HG03354 (cell line): Measurements from ENCODE around the gene SCYL2.
A peak's percentile ranks its signal among the peaks of the same experiment; 100 is the strongest.
"Not testable (repeated sequence)": the region's sequence is repeated elsewhere in the genome, so short reads cannot be mapped to it uniquely, and the experiment has no call there.

Source experiments
- ATAC-seq: cut with Tn5 transposase; IDR thresholded peaks from one replicate; pipeline ENCODE4 v1.9.1; 2021; ENCODE audit warnings: mild to moderate bottlenecking; ENCODE audit not compliant: unreplicated experiment, poor library complexity, severe bottlenecking

SCYL2 gene

DNA sequence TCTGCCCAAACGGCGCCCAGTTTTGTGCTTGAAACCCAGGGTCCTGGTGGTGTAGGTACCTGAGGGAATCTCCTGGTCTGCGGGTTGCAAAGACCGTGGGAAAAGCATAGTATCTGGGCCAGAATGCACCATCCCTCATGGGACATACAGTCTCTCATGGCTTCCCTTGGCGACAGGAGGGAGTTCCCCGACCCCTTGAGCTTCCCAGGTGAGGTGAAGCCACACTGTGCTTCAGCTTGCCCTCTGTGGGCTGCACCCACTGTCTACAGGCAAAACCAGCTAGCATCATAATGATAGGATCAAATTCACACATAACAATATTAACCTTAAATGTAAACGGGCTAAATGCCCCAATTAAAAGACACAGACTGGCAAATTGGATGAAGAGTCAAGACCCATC is 37.4 kb downstream of the SCYL2 start:
- ATAC-seq = not testable (repeated sequence)

GRCh38 chr12:100308138-100308537 is 41.2 kb downstream of the SCYL2 start:
- ATAC-seq = not testable (repeated sequence)

- no peak for ATAC-seq
Measured at GRCh38 chr12:100311317-100311716, 44.3 kb downstream of the SCYL2 start.

DNA sequence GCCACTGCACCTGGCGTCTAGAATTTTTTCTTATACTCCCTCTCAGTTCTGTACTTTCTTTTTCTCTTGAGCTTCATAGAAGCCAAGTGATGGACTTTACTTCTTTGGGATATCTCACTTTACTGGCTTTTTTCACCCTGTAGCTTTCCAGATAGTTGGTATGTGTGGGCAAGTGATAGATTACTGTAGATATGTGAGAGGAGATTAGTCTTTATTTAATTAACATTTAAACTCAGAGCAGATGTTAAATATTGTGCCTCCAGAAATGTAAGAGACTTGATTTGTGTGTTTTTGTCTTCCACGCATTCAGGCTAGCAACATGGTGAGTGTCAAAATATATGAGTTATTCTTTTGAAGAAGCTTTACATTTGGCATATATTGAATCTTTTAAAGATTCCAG is 50.4 kb downstream of the SCYL2 start:
- no peak for ATAC-seq

DNA sequence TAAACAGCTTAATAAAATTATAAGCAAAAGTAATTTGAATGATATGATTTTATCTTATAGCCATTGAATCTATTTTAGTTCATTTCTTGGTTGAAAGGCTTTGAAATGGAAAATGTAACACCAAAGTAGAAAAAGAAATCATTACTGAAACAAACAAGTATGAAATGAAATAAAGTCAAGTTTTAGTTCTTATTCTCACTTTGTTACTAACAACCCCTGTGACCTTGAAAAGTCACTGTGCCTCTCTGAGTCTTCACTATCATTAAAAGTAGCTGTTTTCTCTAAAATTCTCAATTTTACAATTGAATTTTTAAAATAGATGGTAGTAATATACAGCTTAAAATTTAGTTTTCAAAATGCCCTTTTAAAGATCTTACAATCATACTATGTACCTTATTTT is 57.5 kb downstream of the SCYL2 start:
- ATAC-seq = peak; percentile 64

DNA sequence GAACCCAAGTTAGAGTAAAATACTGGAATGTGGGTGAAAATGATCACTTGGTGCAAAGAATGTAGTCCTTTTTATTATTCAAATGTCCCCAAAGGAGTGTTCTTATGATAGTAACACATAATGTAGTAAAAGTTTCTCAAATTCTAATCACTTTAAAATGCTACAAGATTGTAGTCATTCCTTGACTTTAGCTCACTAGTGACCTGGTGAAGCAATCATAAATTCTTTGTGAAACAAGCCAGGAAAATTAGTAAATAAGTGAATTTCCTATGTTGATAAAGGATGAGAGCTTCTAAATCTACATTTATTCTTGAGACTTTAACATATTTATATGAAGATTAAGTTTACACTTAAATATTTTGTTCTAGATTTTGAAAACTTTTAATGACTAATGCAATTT is 59.2 kb downstream of the SCYL2 start:
- no peak for ATAC-seq

GRCh38 chr12:100329800-100330199 is 62.8 kb downstream of the SCYL2 start:
- ATAC-seq = peak; percentile 92

GRCh38 chr12:100331871-100332270 is 64.9 kb downstream of the SCYL2 start:
- ATAC-seq = no peak

DNA sequence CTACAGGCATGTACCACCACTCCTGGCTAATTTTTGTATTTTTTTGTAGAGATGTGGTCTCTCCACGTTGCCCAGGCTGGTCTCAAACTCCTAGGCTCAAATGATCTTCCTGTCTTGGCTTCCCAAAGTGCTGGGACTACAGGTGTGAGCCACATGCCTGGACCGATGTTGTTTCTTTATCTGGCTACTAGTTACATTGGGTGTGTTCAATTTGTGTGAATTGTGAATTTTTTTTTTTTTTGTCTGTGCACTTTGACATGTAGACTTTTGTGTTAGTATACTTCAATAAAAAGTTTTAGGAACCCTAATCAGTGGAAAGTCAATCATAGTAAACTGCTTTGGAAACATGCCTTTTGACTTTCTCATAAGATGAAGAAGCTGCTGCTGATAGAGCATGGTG is 65.9 kb downstream of the SCYL2 start:
- ATAC-seq = no peak

DNA sequence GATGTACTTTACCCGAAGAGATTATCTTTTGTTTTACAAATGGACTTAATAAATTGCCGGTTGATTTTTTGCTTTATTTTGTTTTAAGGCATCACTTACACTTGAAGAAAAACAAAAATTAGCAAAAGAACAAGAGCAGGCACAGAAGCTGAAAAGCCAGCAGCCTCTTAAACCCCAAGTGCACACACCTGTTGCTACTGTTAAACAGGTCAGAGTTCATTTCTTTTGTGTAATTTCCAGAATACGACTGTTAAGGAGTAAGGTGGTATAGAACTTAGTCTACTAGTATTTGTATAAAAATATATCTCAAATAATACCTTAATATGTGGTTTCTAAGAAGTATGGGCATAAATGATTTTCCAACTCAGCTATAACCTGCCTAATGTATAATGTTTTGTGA is 70.3 kb downstream of the SCYL2 start:
- no peak for ATAC-seq

DNA sequence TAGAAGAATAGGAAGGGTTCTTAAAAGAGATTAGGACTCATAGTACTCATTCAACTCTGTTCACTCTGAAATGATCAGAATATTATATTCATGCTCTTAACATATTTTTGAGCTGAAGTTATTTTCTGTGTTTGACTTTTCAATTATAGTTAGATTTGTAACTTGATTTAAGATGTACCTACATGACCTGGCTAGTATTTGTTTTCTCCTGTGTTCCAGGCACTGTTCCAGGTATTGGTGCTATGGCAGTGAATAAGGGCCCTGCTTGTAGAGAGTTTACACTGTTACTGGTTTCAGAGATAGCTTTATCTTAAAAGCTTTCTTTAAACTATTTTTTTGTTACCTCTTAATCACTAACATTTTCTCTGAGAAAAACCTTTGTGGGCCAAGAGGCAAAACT is 70.8 kb downstream of the SCYL2 start:
- ATAC-seq = no peak

DNA sequence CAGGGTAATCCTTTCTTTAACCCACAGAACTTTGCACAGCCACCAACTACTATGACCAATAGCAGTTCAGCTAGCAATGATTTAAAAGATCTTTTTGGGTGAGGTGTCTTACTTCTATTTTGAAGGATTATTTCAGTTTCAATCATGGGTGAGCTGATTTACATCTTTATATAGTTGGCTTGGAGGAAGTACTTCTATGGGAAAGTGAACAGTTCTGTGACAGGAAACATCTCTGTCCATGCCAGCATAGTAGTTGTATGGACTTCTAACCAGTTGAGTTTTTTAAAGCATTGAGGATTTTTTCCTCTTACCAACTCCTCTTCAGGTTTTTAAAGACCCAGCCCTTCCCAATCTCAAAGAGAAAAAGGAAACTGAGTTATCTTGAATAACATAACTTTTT is 72.1 kb downstream of the SCYL2 start:
- ATAC-seq = no peak

DNA sequence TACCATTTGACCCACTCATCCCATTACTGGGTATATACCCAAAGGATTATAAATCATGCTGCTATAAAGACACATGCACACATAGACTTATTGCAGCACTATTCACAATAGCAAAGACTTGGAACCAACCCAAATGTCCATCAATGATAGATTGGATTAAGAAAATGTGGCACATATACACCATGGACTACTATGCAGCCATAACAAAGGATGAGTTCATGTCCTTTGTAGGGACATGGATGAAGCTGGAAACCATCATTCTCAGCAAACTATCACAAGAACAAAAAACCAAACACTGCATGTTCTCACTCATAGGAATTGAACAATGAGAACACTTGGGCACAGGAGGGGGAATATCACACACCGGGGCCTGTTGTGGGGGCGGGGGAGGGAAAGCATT is 75.9 kb downstream of the SCYL2 start:
- not testable (repeated sequence) for ATAC-seq

GRCh38 chr12:100344351-100344750 is 77.4 kb downstream of the SCYL2 start:
- ATAC-seq = not testable (repeated sequence)

DNA sequence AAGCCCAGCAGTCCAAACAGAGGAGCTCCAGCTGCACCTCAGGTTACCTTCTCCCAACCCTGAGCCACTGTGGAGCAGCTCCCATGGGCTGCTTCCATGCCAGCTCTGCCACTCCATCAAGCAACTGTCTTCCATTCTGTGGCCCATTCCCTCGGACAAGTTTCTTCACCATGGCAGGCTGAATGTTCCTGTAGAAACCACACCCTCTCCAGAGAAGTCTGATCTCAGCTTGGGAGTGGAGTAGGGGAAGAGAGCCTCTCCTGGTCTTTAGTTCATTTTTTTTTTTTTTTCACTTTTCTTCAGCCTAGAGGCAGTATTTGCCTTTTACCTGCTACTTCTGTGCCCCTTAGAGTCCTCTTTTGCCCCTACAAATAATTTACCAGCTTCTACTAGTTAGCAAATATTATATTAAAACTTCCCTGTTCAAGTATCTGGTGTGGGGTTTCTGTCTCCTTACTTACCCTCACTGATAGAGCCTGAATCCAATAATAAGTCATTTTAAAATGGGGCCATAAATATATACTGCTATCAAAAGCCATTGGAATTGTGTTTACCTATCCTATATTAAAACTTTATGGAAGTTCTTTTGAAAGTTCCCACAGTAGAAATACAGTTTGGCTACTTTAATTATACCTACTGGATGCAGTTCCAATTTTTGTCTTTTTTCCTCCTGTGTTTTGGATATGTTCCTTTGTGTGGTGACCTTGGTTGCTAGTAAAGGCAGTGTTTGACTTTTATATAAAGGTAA is 78.2 kb downstream of the SCYL2 start:
- no peak for ATAC-seq

GRCh38 chr12:100346660-100347059 is 79.7 kb downstream of the SCYL2 start:
- no peak for ATAC-seq

DNA sequence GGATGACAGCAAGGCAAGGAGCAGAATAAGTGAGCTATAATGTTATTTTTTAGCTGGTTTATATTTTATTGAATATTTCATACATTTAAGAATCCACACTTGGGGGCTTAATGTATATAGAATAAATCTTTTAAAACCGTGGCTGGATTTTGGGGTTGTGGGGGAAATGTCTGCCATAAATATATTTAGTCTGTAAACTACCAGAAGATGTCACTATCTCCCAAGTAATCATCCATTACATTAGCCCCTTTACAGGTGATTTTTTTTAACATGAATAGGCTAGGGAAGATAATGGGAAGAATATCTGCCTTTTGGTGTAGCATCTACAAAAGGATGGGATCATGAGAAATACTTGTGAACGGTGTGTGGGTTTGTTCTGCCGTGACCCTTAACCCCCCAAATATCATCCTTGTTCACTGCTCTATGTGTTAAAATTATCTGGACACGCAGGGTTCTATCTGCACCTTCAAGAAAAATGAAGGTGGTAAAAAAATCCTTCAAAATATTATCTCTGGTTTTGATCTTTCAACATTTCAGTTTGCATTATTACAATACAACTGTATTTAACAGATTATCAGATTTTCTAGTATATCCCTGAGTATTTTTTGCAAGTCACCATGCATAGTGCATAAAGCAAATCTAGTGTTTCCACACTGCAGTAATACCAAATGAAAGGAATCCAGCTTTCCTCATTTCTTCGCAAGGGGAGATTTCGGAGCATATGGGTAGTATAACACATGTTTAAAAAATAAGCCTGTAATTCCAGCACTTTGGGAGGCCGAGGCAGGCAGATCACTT is 81.9 kb downstream of the SCYL2 start:
- ATAC-seq = no peak

- ATAC-seq = no peak
Measured at GRCh38 chr12:100356644-100357223, 89.8 kb downstream of the SCYL2 start, which contains the start of gene SLC17A8. Gene SLC17A8, plus strand, starts transcription at chr12:100357074. Its CDS starts 318 bp downstream, at chr12:100357392.

DNA sequence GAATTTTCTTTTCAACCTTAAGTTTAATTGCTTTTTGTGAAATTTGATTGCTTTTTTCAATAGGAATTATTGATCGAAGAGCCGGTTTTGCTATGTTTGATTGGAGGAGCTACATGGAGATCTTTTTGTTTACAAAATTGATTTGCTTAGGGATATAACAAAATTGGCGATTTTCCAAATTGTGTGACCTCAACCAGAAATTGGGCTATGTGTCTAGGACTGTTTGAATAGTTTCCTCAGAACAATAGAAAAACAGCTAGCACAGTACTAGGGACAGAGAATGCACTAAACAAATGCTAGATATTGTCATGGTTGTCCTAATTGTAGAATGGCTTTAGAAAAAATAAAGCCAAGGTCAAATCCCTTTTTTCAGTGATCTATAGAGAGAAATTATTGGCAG is 92.3 kb downstream of the SCYL2 start:
- no peak for ATAC-seq

DNA sequence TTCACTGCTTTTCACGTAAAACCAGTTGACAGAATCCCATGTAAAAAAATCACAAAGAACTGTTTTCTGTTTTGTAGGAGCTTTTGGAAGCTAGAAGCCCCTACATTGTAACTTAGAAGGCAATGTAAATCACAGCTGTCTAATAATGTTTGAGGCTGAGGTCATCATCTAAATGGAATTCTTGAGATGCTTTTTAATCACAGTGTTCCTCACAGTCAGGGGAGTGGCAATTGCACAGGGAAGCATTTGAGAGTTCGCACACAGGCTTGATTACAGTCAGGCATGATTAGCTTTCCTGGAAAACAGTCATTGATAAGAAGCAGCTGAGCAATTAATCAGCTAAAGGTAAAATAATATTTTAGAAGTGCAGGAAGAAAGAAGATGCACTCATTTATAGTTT is 92.8 kb downstream of the SCYL2 start:
- no peak for ATAC-seq

GRCh38 chr12:100360450-100360849 is 93.5 kb downstream of the SCYL2 start:
- no peak for ATAC-seq
